AG04450 (cell line): ENCODE measurements around the gene ITM2C. TPM values are rescaled to one million over a fixed set of nuclear protein-coding genes. Genes with fewer than 3 reads are reported as not detected.

Experiments used
- CTCF ChIA-PET: fragments of 300-600, 350-600 bp; formaldehyde crosslinking; extraction: SDS; loops from one replicate; lab custom pipeline; 2022; ENCODE audit warnings: antibody characterized with exemption, inconsistent platforms; lab: Charles Lee
- POLR2A ChIA-PET: fragments of 350-600 bp; formaldehyde crosslinking; extraction: SDS; loops from one replicate; lab custom pipeline; 2021; ENCODE audit warnings: antibody characterized with exemption, inconsistent platforms; lab: Yijun Ruan, JAX
- DNase-seq: peaks from one replicate; pipeline ENCODE4 v3.0.0-alpha.2; 2011; ENCODE audit warnings: low read depth, low spot score
- H3K27ac ChIP-seq: one replicate; pipeline ENCODE4 v1.5.1; 2012; ENCODE audit warnings: low read depth, low read length, control low read depth
- H3K27me3 ChIP-seq: one replicate; pipeline ENCODE4 v1.6.0; 2012; ENCODE audit warnings: low read length; ENCODE audit not compliant: control insufficient read depth, insufficient read depth
- H3K4me3 ChIP-seq: 2 replicates; pipeline ENCODE4 v1.5.1; 2011; ENCODE audit warnings: mild to moderate bottlenecking, low read depth, low read length, control low read depth
- H3K9me3 ChIP-seq: 2 replicates; pipeline ENCODE4 v1.5.1; 2012; ENCODE audit warnings: low read length; ENCODE audit not compliant: control insufficient read depth, insufficient read depth
- CTCF ChIP-seq: IDR thresholded peaks from 2 replicates; pipeline ENCODE4 v1.5.1; 2011; ENCODE audit warnings: low read depth, low read length, control low read depth, inconsistent platforms
- polyA plus RNA-seq: library from polyadenylated mRNA; depleted of rRNA; stranded (reverse); fragments of >200 nt; gene quantifications from 2 replicates; pipeline ENCODE4 v1.2.3, GENCODE V29; 2011

ITM2C gene
- polyA plus RNA-seq, 1 experiment: 371 TPM

- ChIA-PET POLR2A (no interaction called here), CTCF (no interaction called here)
- Histone ChIP-seq H3K27me3 (no peaks in the 10 kb centered on the region), H3K9me3 (no peaks in the 10 kb centered on the region), H3K4me3 (no peak overlapping the region), H3K27ac (no peak overlapping the region)
- DNase-seq: no peak
- no peak for TF ChIP-seq CTCF
Observed at GRCh38 chr2:230871361-230872150, 6.8 kb downstream of the ITM2C start.

- ChIA-PET CTCF (no interaction called here), POLR2A (no interaction called here)
- no peaks in the 10 kb centered on the region for H3K27me3 ChIP-seq
- TF ChIP-seq CTCF: no peak
- H3K27ac ChIP-seq: no peak overlapping the region
- H3K4me3 ChIP-seq: no peak overlapping the region
- DNase-seq: no peak
- H3K9me3 ChIP-seq: no peaks in the 10 kb centered on the region
Observed at GRCh38 chr2:230872151-230872967, 7.6 kb downstream of the ITM2C start.

GRCh38 chr2:230872968-230873660 is 8.4 kb downstream of the ITM2C start:
- no peak overlapping the region for H3K27ac ChIP-seq
- no peak for DNase-seq
- POLR2A ChIA-PET: interaction anchor here (0.6 kb wide), 1 partner anchor 9 kb away, joined by 4 read pairs; the partner anchor contains the start of gene ITM2C
- H3K27me3 ChIP-seq: no peaks in the 10 kb centered on the region
- TF ChIP-seq CTCF: no peak
- H3K4me3 ChIP-seq: no peak overlapping the region
- CTCF ChIA-PET: no interaction called here
- no peaks in the 10 kb centered on the region for H3K9me3 ChIP-seq

- TF ChIP-seq CTCF: no peak
- no peaks in the 10 kb centered on the region for H3K9me3 ChIP-seq
- no peaks in the 10 kb centered on the region for H3K27me3 ChIP-seq
- ChIA-PET CTCF (no interaction called here), POLR2A (interaction anchor here (0.6 kb wide), 1 partner anchor 9 kb away, joined by 4 read pairs; the partner anchor contains the start of gene ITM2C)
- no peak overlapping the region for H3K27ac ChIP-seq
- no peak overlapping the region for H3K4me3 ChIP-seq
- no peak for DNase-seq
Observed at GRCh38 chr2:230873661-230874401, 9.1 kb downstream of the ITM2C start.
